GM19372 (cell line): Measurements from ENCODE around the gene TMEM88.

Source experiments
- ATAC-seq: cut with Tn5 transposase; IDR thresholded peaks from one replicate; pipeline ENCODE4 v1.9.1; 2021; ENCODE audit warnings: mild to moderate bottlenecking, low read depth, moderate library complexity; ENCODE audit not compliant: unreplicated experiment

The TMEM88 gene

GRCh38 chr17:7883781-7884386 is 29.0 kb downstream of the TMEM88 start:
- ATAC-seq: no peak

- ATAC-seq: no peak
These were observed 29.9 kb downstream of the TMEM88 start for GRCh38 chr17:7884581-7885366.

- ATAC-seq: no peak
These were observed 30.7 kb downstream of the TMEM88 start for GRCh38 chr17:7885367-7886226.

- no peak for ATAC-seq
These were observed 31.6 kb downstream of the TMEM88 start for GRCh38 chr17:7886227-7887037.

- no peak for ATAC-seq
These were observed 32.2 kb downstream of the TMEM88 start for GRCh38 chr17:7887038-7887481.

- ATAC-seq: no peak
These were observed 32.8 kb downstream of the TMEM88 start for GRCh38 chr17:7887482-7888183.

- no peak for ATAC-seq
These were observed 33.5 kb downstream of the TMEM88 start, which contains the start of gene CHD3 for GRCh38 chr17:7888184-7888920. TSS of gene CHD3 (plus strand) at chr17:7888789. CDS start at chr17:7889001, 212 bp downstream.

GRCh38 chr17:7889166-7889955 is 34.5 kb downstream of the TMEM88 start:
- ATAC-seq: no peak

- ATAC-seq: no peak
These were observed 38.5 kb downstream of the TMEM88 start for GRCh38 chr17:7893187-7893880.

- no peak for ATAC-seq
These were observed 39.4 kb downstream of the TMEM88 start for GRCh38 chr17:7894226-7894625.

GRCh38 chr17:7894866-7895265 is 40.0 kb downstream of the TMEM88 start:
- ATAC-seq: no peak

GRCh38 chr17:7897090-7897489 is 42.2 kb downstream of the TMEM88 start:
- ATAC-seq: no peak

- no peak for ATAC-seq
These were observed 42.9 kb downstream of the TMEM88 start for GRCh38 chr17:7897773-7898172.

GRCh38 chr17:7903154-7904103 is 48.6 kb downstream of the TMEM88 start:
- no peak for ATAC-seq
